Panc1 (cell line): Measurements from ENCODE around the gene ICAM2. TPM values are rescaled to one million over a fixed set of nuclear protein-coding genes. Genes with fewer than 3 reads are reported as not detected.

Experiments
- ATAC-seq: fragments of 200-7000 bp; cut with Tn5 transposase; 2 replicates; pipeline ENCODE4 v1.9.1; 2020; ENCODE audit warnings: mild to moderate bottlenecking, moderate library complexity
- BruUV-seq: library from RNA; stranded (reverse); fragments of 400-500 nt; replicated peaks from 2 replicates; lab custom pipeline; 2021; lab: Mats Ljungman, UMichigan
- CTCF ChIA-PET: fragments of 300-600 bp; sonication (Branson Sonifier 250); formaldehyde crosslinking; loops from one replicate; lab custom pipeline; 2022; ENCODE audit warnings: antibody characterized with exemption; lab: Charles Lee
- POLR2A ChIA-PET: fragments of 300-600 bp; sonication (Branson Sonifier 250); formaldehyde crosslinking; loops from one replicate; lab custom pipeline; 2022; ENCODE audit warnings: antibody characterized with exemption; lab: Charles Lee
- DNase-seq: peaks from one replicate; pipeline ENCODE4 v3.0.0-alpha.2; 2010; ENCODE audit warnings: low read depth, low spot score
- H3K27ac ChIP-seq: 2 replicates; pipeline ENCODE4 v1.5.1; 2011; ENCODE audit warnings: mild to moderate bottlenecking, low read length, inconsistent platforms
- H3K27me3 ChIP-seq: fragments of 200-500 bp; sonication (Bioruptor generic); 2 replicates; pipeline ENCODE4 v1.6.0; 2014; ENCODE audit warnings: low read length, inconsistent platforms; ENCODE audit not compliant: control insufficient read depth, insufficient read depth
- H3K36me3 ChIP-seq: fragments of 200-500 bp; sonication (Bioruptor generic); 2 replicates; pipeline ENCODE4 v1.5.1; 2014; ENCODE audit warnings: inconsistent platforms, mild to moderate bottlenecking, low read length, moderate library complexity; ENCODE audit not compliant: control insufficient read depth, insufficient read depth
- H3K4me1 ChIP-seq: 2 replicates; pipeline ENCODE4 v1.5.1; 2011; ENCODE audit warnings: inconsistent platforms, mild to moderate bottlenecking, low read length, moderate library complexity; ENCODE audit not compliant: control insufficient read depth, insufficient read depth
- H3K4me3 ChIP-seq, 2 experiments: 2 replicates each; pipeline ENCODE4 v1.5.1; 2011 to 2012; ENCODE audit warnings: low read depth in 2 of 2, low read length in 2 of 2, mild to moderate bottlenecking in 2 of 2, inconsistent platforms in 1 of 2, moderate library complexity in 1 of 2
- H3K9me3 ChIP-seq: fragments of 200-500 bp; sonication (Bioruptor generic); 2 replicates; pipeline ENCODE4 v1.5.1; 2014; ENCODE audit warnings: low read depth, mild to moderate bottlenecking, inconsistent platforms, low read length, moderate library complexity; ENCODE audit not compliant: control insufficient read depth, insufficient read depth
- POLR2AphosphoS5 ChIP-seq: IDR thresholded peaks from 2 replicates; pipeline ENCODE4 v1.6.1; 2012; ENCODE audit warnings: mild to moderate bottlenecking, low read depth, low read length, moderate library complexity
- SIN3A ChIP-seq: IDR thresholded peaks from 2 replicates; pipeline ENCODE4 v1.6.1; 2012; ENCODE audit warnings: low read depth, mild to moderate bottlenecking, low read length, moderate library complexity, borderline replicate concordance; ENCODE audit not compliant: insufficient read depth
- TCF7L2 ChIP-seq: IDR thresholded peaks from 2 replicates; pipeline ENCODE4 v1.6.1; 2011; ENCODE audit warnings: mild to moderate bottlenecking, low read depth, low read length, inconsistent platforms
- in situ Hi-C: cut with HindIII; loops from 2 replicates; pipeline ENCODE4 v1.10.0; 2016; ENCODE audit warnings: low sequenced_read_pairs, low pct_unique_long_range_greater_than_20kb
- intact Hi-C: fragments of 100-400 bp; cut with micrococcal nuclease; formaldehyde crosslinking; loops from one replicate; pipeline ENCODE4 v1.10.0; 2022; ENCODE audit not compliant: unreplicated experiment
- total RNA-seq: library from RNA; stranded (reverse); gene quantifications from one replicate; pipeline ENCODE4 v1.2.1, GENCODE V29; 2021; ENCODE audit not compliant: unreplicated experiment
- TF ChIP-seq, protein P1 (sequence below): fragments of 450-650 bp; IDR thresholded peaks from 2 replicates; pipeline ENCODE4 v1.5.1; 2017; ENCODE audit warnings: mild to moderate bottlenecking
- TF ChIP-seq, protein P2 (sequence below), 2 experiments: IDR thresholded peaks; 2 replicates each; pipeline ENCODE4 v1.6.1; 2011 to 2012; ENCODE audit warnings: low read depth in 2 of 2, control low read depth in 1 of 2, low read length in 1 of 2, mild to moderate bottlenecking in 1 of 2, moderate library complexity in 1 of 2; ENCODE audit not compliant: insufficient read depth in 1 of 2

ICAM2 gene
- total RNA-seq, 1 experiment from 2014 or later: 0.33 TPM

DNA sequence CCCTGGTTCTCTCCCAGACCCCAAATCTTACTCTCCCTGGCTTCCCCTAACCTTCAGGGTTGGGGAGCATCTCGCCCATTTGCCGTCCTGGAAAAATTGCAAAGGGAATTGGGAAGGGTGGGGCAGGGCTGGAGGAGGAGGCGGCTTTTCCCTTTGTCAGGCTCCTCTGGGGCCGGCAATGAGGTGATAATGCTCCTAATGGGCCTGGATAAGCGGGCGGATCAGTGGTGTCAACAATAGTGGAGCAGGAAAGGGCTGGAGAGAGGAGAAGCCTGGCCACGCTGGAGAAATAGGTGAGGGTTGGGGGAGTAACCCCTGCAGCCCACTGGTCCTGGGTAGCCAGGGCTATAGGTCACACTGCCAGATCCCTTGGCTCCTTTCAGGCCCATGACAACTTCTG lies 60.0 kb downstream of the ICAM2 start:
- Histone ChIP-seq H3K9me3 (no peaks in the 10 kb centered on the region), H3K4me3 (no peak overlapping the region), H3K4me1 (no peaks in the 10 kb centered on the region), H3K36me3 (no peaks in the 10 kb centered on the region), H3K27me3 (no peaks in the 10 kb centered on the region), H3K27ac (no peak overlapping the region)
- BruUV-seq: no TSS peak
- in situ Hi-C loops: no loop called here
- CTCF ChIA-PET: no interaction called here
- no peak for TF ChIP-seq POLR2AphosphoS5
- TF ChIP-seq TCF7L2: no peak
- TF ChIP-seq, protein P1, sequence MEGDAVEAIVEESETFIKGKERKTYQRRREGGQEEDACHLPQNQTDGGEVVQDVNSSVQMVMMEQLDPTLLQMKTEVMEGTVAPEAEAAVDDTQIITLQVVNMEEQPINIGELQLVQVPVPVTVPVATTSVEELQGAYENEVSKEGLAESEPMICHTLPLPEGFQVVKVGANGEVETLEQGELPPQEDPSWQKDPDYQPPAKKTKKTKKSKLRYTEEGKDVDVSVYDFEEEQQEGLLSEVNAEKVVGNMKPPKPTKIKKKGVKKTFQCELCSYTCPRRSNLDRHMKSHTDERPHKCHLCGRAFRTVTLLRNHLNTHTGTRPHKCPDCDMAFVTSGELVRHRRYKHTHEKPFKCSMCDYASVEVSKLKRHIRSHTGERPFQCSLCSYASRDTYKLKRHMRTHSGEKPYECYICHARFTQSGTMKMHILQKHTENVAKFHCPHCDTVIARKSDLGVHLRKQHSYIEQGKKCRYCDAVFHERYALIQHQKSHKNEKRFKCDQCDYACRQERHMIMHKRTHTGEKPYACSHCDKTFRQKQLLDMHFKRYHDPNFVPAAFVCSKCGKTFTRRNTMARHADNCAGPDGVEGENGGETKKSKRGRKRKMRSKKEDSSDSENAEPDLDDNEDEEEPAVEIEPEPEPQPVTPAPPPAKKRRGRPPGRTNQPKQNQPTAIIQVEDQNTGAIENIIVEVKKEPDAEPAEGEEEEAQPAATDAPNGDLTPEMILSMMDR: no peak
- TF ChIP-seq, protein P2, sequence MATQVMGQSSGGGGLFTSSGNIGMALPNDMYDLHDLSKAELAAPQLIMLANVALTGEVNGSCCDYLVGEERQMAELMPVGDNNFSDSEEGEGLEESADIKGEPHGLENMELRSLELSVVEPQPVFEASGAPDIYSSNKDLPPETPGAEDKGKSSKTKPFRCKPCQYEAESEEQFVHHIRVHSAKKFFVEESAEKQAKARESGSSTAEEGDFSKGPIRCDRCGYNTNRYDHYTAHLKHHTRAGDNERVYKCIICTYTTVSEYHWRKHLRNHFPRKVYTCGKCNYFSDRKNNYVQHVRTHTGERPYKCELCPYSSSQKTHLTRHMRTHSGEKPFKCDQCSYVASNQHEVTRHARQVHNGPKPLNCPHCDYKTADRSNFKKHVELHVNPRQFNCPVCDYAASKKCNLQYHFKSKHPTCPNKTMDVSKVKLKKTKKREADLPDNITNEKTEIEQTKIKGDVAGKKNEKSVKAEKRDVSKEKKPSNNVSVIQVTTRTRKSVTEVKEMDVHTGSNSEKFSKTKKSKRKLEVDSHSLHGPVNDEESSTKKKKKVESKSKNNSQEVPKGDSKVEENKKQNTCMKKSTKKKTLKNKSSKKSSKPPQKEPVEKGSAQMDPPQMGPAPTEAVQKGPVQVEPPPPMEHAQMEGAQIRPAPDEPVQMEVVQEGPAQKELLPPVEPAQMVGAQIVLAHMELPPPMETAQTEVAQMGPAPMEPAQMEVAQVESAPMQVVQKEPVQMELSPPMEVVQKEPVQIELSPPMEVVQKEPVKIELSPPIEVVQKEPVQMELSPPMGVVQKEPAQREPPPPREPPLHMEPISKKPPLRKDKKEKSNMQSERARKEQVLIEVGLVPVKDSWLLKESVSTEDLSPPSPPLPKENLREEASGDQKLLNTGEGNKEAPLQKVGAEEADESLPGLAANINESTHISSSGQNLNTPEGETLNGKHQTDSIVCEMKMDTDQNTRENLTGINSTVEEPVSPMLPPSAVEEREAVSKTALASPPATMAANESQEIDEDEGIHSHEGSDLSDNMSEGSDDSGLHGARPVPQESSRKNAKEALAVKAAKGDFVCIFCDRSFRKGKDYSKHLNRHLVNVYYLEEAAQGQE (IDR thresholded peaks at IDR 0.05; ENCODE audit: insufficient read depth in 1 of 2, low read depth in 2 of 2, low read length in 1 of 2): no peak
- POLR2A ChIA-PET: no interaction called here
- intact Hi-C loops: no loop called here
- DNase-seq (no peak), ATAC-seq (no peak)

DNA sequence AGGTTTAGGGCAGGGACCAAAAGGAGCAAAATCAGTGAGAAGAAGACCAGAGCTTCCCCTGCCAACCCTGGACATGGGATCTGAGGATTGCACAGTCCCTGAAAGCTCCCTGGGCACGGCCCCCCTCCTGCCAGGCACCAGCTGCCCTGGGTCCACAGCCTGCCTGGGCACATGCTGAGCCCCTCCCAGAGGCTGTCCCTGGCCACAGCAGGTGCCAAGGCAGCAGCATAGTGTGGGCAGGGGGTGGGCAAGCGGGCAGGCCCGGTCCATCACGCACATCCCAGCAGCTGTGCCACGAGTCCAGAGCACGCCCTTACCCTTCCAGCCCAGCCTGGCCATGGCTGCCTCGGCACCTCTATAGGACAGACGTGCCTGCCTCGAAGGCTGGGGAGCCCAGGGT lies 60.4 kb downstream of the ICAM2 start:
- Histone ChIP-seq H3K36me3 (no peaks in the 10 kb centered on the region), H3K4me1 (no peaks in the 10 kb centered on the region), H3K9me3 (no peaks in the 10 kb centered on the region), H3K27me3 (no peaks in the 10 kb centered on the region), H3K4me3 (no peak overlapping the region), H3K27ac (no peak overlapping the region)
- ChIA-PET POLR2A (no interaction called here), CTCF (no interaction called here)
- ATAC-seq: no peak
- in situ Hi-C loops (no loop called here), intact Hi-C loops (no loop called here)
- TF ChIP-seq POLR2AphosphoS5 (no peak), TCF7L2 (no peak), SIN3A (no peak)
- TF ChIP-seq, protein P1: no peak
- TF ChIP-seq, protein P2 (IDR thresholded peaks at IDR 0.05; ENCODE audit: insufficient read depth in 1 of 2, low read depth in 2 of 2, low read length in 1 of 2): no peak
- no TSS peak for BruUV-seq
- DNase-seq: no peak
